HG03039 (cell line): ENCODE results near the gene WDR5.
"Not testable (repeated sequence)": the region's sequence is repeated elsewhere in the genome, so short reads cannot be mapped to it uniquely, and the experiment has no call there.

Source experiments
- ATAC-seq: cut with Tn5 transposase; IDR thresholded peaks from one replicate; pipeline ENCODE4 v1.9.1; 2021; ENCODE audit warnings: mild to moderate bottlenecking, moderate library complexity; ENCODE audit not compliant: unreplicated experiment

The WDR5 gene

DNA sequence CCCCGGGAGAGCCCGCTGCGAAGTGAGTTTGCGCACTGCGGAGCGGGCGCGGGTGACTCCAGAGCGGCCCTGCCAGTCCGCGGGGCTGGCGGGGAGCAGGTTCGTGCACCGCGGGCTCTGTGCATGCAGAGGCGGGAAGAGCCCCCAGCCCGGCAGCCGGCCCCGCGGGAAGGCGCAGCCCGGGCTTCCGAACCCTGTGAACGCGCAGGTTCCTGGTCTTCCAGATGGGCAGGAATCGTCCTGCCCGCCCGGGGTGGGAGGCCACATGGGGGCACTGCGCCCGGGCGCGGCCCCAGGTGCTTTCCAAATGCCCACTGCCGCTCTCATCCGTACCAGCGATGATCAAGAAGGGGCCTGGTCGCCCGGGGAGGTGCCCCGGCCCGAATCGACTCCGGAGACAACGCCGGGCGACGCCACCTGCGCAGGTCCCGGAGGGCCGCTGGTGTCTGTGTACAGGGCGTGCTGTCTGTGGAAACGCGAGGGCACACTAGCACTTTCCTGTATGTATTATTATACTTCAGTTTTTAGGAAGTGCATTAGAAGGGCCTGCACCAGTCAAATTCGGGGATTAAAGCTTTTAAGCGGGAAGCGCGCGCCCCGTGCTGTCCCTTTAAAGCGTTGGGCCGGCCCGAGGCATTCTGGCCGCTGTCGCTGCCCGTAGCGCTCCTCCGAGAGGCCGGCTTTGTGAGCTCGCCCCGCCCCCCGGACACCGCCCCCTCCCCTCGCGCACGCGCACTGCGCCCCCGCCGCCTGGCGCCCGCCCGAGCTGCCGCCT is at the start of gene WDR5:
Gene WDR5, plus strand, starts transcription at position 740 of the 775 bp plus-strand sequence. CDS start 3,796 bp downstream, outside the sequence.
- peak; percentile 46 for ATAC-seq

- no peak for ATAC-seq
Measured at GRCh38 chr9:134088063-134088725, 47.7 kb upstream of the WDR5 start.

DNA sequence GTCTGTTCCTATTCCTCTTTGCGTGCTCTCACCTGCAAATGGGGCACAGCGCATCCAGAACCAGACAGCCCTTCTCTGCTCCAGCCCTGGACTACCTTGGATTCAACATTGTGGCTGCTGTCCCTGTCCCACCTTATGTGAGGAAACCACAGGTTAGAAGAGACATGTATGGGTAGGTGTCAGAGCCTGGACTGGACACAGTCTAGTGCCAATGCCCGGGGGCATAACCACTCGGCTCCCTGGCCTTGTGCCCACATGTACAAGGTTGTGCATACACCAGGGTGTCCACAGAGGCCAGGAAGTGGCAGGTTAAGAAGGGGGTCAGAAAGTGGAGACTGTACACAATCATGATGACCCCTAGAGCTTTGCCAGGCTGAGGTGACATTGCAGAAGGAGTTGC is 45.9 kb upstream of the WDR5 start:
- ATAC-seq: no peak

DNA sequence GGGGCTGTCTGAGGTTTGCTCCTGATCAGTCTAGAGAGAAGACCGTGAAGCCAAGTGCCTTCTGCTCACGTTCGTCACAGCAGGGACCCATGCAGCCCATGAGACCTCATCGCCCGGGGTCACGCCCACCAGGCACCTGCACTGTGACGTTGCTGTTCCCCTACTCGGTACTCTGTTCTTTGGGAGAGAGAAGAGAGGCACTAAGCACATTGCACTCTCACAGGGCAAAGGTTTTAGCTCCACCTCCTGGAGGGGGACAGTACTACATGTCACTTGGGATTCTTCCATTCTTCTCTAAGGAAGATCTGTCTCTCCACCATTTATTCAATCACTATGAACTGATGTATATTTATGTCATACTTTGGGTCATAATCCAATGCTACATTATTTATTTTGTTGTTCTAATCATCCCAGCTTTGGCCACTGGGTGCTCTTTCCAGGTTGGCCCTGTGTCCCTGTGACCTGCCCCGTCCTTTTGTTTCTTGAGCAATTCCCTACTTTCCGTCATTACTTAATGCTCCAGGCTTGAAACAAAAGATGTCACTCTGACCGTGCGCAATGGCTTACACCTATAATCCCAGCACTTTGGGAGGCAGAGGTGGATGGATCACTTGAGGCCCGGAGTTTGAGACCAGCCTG is 36.6 kb upstream of the WDR5 start:
- ATAC-seq: no peak

DNA sequence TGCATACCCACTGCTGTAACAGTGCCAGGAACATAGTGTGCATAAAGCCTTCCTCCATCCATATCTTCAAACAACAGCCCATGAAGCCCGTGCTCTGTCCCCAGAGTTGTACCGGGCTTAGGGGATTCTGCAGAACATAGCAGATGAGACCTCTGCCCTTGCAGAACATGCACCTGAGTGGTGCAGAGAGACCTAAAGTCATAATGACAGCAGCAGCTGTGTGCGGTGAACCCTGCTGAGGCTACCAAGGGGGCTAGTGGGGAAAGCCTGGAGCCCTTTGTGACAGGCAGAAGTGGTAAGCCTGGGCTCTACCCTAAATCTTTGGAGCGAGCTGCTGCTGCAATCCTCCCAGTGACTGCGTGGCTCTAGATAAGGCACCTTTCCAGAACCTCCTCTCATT is 35.8 kb upstream of the WDR5 start:
- ATAC-seq: no peak

DNA sequence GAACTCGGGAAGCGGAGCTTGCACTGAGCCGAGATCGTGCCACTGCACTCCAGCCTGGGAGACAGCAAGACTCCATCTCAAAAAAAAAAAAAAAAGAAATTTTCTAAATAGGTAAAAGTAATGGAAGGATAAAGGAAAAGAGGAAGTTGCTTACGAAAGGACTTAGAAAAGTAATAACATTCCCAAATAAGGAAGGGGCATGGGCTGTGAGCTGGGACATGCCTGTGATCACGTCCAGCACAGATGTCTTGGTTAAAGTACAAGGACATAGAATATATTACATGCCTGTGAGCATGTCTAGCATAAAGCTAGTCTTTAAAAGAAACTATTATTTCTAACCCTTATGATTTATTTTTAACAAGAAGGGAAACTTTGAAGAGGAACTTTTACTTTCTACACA is 34.7 kb upstream of the WDR5 start:
- not testable (repeated sequence) for ATAC-seq

GRCh38 chr9:134101623-134102149 is 34.2 kb upstream of the WDR5 start:
- no peak for ATAC-seq

GRCh38 chr9:134103391-134103998 is 32.4 kb upstream of the WDR5 start:
- no peak for ATAC-seq

DNA sequence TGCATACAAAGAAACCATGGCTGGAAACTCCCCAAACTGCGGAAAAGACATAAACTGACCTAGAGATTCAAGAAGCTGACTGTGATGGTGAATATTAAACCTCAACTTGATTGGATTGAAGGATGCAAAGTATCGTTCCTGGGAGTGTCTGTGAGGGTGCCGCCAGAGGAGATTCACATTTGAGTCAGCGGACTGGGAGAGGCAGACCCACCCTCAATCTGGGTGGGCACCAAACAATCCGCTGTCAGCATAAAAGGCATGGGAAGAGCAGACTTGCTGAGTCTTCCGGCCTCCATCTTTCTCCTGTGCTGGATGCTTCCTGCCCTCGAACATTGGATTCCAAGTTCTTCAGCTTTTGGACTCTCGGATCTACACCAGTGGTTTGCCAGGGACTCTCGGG is 24.8 kb upstream of the WDR5 start:
- ATAC-seq: no peak

DNA sequence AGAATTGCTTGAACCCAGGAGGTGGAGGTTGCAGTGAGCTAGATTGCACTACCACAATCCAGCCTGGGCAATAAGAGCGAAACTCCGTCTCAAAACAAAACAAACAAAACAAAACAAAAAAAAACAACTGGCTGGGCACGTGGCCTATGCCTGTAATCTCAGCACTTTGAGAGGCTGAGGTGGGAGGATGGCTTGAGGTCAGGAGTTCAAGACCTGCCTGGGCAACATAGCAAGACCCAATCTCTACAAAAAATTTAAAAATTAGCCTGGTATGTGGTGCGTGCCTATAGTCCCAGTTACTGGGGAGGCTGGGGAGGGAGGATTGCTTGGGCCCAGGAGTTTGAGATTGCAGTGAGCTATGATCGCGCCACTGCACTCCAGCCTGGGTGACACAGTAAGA is 23.3 kb upstream of the WDR5 start:
- ATAC-seq: no peak

GRCh38 chr9:134118972-134119371 is 16.9 kb upstream of the WDR5 start:
- ATAC-seq: not testable (repeated sequence)

GRCh38 chr9:134123764-134124128 is 12.1 kb upstream of the WDR5 start:
- no peak for ATAC-seq

GRCh38 chr9:134125413-134126095 is 10.3 kb upstream of the WDR5 start:
- ATAC-seq: no peak

GRCh38 chr9:134126373-134126772 is 9.5 kb upstream of the WDR5 start:
- ATAC-seq: no peak

DNA sequence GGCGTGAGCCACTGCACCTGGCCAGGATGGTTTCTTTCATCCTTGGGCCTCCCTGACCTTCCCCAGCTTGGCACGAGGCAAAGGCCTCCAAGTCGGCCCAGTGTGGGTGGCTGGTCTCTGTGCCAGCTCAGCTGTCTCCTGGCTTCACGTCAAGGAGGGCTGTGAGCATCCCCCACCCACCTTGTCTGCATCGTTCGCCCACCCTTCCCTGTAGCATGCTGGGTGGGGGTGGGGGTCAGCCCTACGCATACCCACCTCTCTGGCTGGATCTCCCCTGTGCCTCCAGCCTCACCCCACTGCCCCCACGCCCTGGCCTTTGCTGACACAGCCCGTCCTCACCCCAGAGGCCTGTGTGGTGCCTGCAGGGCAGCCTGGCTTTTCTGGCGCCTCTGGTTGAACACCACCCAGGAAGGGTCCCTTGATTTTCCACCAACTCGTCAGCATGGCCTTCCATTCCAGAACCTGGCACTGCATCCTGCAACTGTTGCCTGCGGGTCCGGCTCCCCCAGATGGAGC is 8.8 kb upstream of the WDR5 start:
- ATAC-seq: no peak

- no peak for ATAC-seq
Measured at GRCh38 chr9:134127616-134128015, 8.3 kb upstream of the WDR5 start.

GRCh38 chr9:134128727-134129679 is 6.9 kb upstream of the WDR5 start:
- no peak for ATAC-seq

- no peak for ATAC-seq
Measured at GRCh38 chr9:134130503-134131375, 5.1 kb upstream of the WDR5 start.
